Brain pericyte (primary cell): Measurements from ENCODE around the gene OTUB2.

Source experiments
- DNase-seq: peaks from one replicate; pipeline ENCODE4 v3.0.0-alpha.2; 2012; ENCODE audit warnings: low read depth, low spot score

Gene OTUB2

GRCh38 chr14:94021001-94021400 is 5.1 kb upstream of the OTUB2 start:
- DNase-seq: no peak

- DNase-seq: peak; percentile 17
Observed at GRCh38 chr14:94021416-94022157, 4.6 kb upstream of the OTUB2 start.

GRCh38 chr14:94022532-94023411 is 3.4 kb upstream of the OTUB2 start:
- no peak for DNase-seq

- no peak for DNase-seq
Observed at GRCh38 chr14:94024549-94024948, 1.6 kb upstream of the OTUB2 start.

- DNase-seq: no peak
Observed at GRCh38 chr14:94025720-94026119, 420 bp upstream of the OTUB2 start.

- DNase-seq: no peak
Observed at GRCh38 chr14:94026889-94027469, 839 bp downstream of the OTUB2 start.

- no peak for DNase-seq
Observed at GRCh38 chr14:94027566-94028449, 1.7 kb downstream of the OTUB2 start.

- no peak for DNase-seq
Observed at GRCh38 chr14:94028450-94028826, 2.3 kb downstream of the OTUB2 start.

- no peak for DNase-seq
Observed at GRCh38 chr14:94029265-94029664, 3.1 kb downstream of the OTUB2 start.

- no peak for DNase-seq
Observed at GRCh38 chr14:94029671-94030203, 3.6 kb downstream of the OTUB2 start.

GRCh38 chr14:94030571-94030970 is 4.4 kb downstream of the OTUB2 start:
- no peak for DNase-seq

- DNase-seq: no peak
Observed at GRCh38 chr14:94031161-94031882, 5.2 kb downstream of the OTUB2 start.

- no peak for DNase-seq
Observed at GRCh38 chr14:94031883-94032279, 5.7 kb downstream of the OTUB2 start.

- DNase-seq: no peak
Observed at GRCh38 chr14:94034886-94035285, 8.7 kb downstream of the OTUB2 start.

GRCh38 chr14:94036313-94037167 is 10.4 kb downstream of the OTUB2 start:
- no peak for DNase-seq

- DNase-seq: no peak
Observed at GRCh38 chr14:94037954-94038353, 11.8 kb downstream of the OTUB2 start.

GRCh38 chr14:94038510-94038909 is 12.4 kb downstream of the OTUB2 start:
- DNase-seq: no peak

GRCh38 chr14:94038921-94039629 is 12.9 kb downstream of the OTUB2 start:
- no peak for DNase-seq

- DNase-seq: no peak
Observed at GRCh38 chr14:94040247-94040646, 14.1 kb downstream of the OTUB2 start.
